Thymus (tissue), 11 donors: ENCODE measurements around the gene ZFHX2. TPM values are rescaled to one million over a fixed set of nuclear protein-coding genes. Genes with fewer than 3 reads are reported as not detected.

Experiments
- DNase-seq, 9 donors: peaks; one replicate each; pipeline ENCODE4 v3.0.0-alpha.2; 2013; ENCODE audit warnings: low spot score in 9 of 9, low read depth in 6 of 9, missing footprints in 1 of 9
- H3K27ac ChIP-seq, 2 donors: one replicate each; pipeline ENCODE4 v1.5.1; 2013; ENCODE audit warnings: control low read depth in 1 of 2, low read depth in 1 of 2, low read length in 1 of 2, mild to moderate bottlenecking in 1 of 2, moderate library complexity in 1 of 2
- H3K27me3 ChIP-seq, 2 donors: one replicate each; pipeline ENCODE4 v1.5.1; 2013; ENCODE audit warnings: low read length in 1 of 2; ENCODE audit not compliant: control insufficient read depth in 2 of 2, insufficient read depth in 1 of 2
- H3K36me3 ChIP-seq, 2 donors: one replicate each; pipeline ENCODE4 v1.5.1; 2013; ENCODE audit warnings: low read length in 1 of 2, mild to moderate bottlenecking in 1 of 2, moderate library complexity in 1 of 2; ENCODE audit not compliant: control insufficient read depth in 2 of 2, insufficient read depth in 2 of 2
- H3K4me1 ChIP-seq, 2 donors: one replicate each; pipeline ENCODE4 v1.5.1; 2013; ENCODE audit warnings: low read length in 2 of 2; ENCODE audit not compliant: control insufficient read depth in 2 of 2, insufficient read depth in 2 of 2
- H3K4me3 ChIP-seq, 2 donors: one replicate each; pipeline ENCODE4 v1.5.1; 2013; ENCODE audit warnings: low read length in 2 of 2, control low read depth in 1 of 2, mild to moderate bottlenecking in 1 of 2
- H3K9me3 ChIP-seq, 2 donors: one replicate each; pipeline ENCODE4 v1.5.1; 2013; ENCODE audit warnings: low read length in 1 of 2, mild to moderate bottlenecking in 1 of 2; ENCODE audit not compliant: control insufficient read depth in 2 of 2, insufficient read depth in 1 of 2
- WGBS: extraction: QIAGEN DNeasy Blood & Tissue Kit; methylation state at CpG from one replicate; pipeline ENCODE4 v1.1.7; 2013; 5-methylcytosine and 5-hydroxymethylcytosine counted together
- polyA plus RNA-seq: library from polyadenylated mRNA; stranded (reverse); fragments of 200-250 nt; gene quantifications from one replicate; pipeline ENCODE4 v1.2.3, GENCODE V29; 2013
- total RNA-seq: library from RNA; stranded (reverse); fragments of 120-200 nt; gene quantifications from one replicate; pipeline ENCODE4 v1.2.4, GENCODE V29; 2013
- donor health status: healthy.

The ZFHX2 gene
- total and polyA plus RNA-seq, 2 donors = 0.24 to 0.48 TPM

GRCh38 chr14:23486036-23486435 lies 65.5 kb downstream of the ZFHX2 start:
- Histone ChIP-seq H3K36me3 (peaks cover 3 to 7% of the 10 kb centered on the region in 2 donors), H3K4me3 (no peak overlapping the region), H3K27ac (no peak overlapping the region), H3K27me3 (no peaks in the 10 kb centered on the region), H3K4me1 (peaks cover 0 to 14% of the 10 kb centered on the region in 2 donors), H3K9me3 (no peaks in the 10 kb centered on the region)
- WGBS = 65% methylated on average over 2 of the region's 2 CpGs
- no peak for DNase-seq

- Histone ChIP-seq H3K36me3 (peaks cover 6 to 7% of the 10 kb centered on the region in 2 donors), H3K4me3 (no peak overlapping the region), H3K9me3 (no peaks in the 10 kb centered on the region), H3K4me1 (peaks cover 0 to 14% of the 10 kb centered on the region in 2 donors), H3K27me3 (no peaks in the 10 kb centered on the region), H3K27ac (no peak overlapping the region)
- DNase-seq = no peak
- 98% methylated on average over 4 of the region's 4 CpGs for WGBS
These were observed 66.2 kb downstream of the ZFHX2 start for GRCh38 chr14:23485326-23485725.

GRCh38 chr14:23483236-23483854 lies 68.2 kb downstream of the ZFHX2 start:
- Histone ChIP-seq H3K27ac (peak overlapping the region in 1 of 2 donors; percentile 24), H3K4me3 (no peak overlapping the region), H3K27me3 (no peaks in the 10 kb centered on the region), H3K4me1 (peaks cover 0 to 14% of the 10 kb centered on the region in 2 donors), H3K36me3 (peaks cover 7 to 10% of the 10 kb centered on the region in 2 donors), H3K9me3 (no peaks in the 10 kb centered on the region)
- DNase-seq = peak in 3 of 9 donors; percentile 25 to 51 (median 42)
- WGBS = 78% methylated on average over 9 of the region's 9 CpGs

GRCh38 chr14:23482823-23483148 lies 68.8 kb downstream of the ZFHX2 start:
- peak overlapping the region in 1 of 2 donors; percentile 24 for H3K27ac ChIP-seq
- H3K9me3 ChIP-seq = no peaks in the 10 kb centered on the region
- no peaks in the 10 kb centered on the region for H3K27me3 ChIP-seq
- peaks cover 8 to 13% of the 10 kb centered on the region in 2 donors for H3K36me3 ChIP-seq
- peaks cover 0 to 14% of the 10 kb centered on the region in 2 donors for H3K4me1 ChIP-seq
- no peak for DNase-seq
- no peak overlapping the region for H3K4me3 ChIP-seq

- Histone ChIP-seq H3K27ac (no peak overlapping the region), H3K36me3 (peaks cover 14 to 18% of the 10 kb centered on the region in 2 donors), H3K27me3 (no peaks in the 10 kb centered on the region), H3K4me1 (peaks cover 0 to 14% of the 10 kb centered on the region in 2 donors), H3K4me3 (no peak overlapping the region), H3K9me3 (no peaks in the 10 kb centered on the region)
- 89% methylated on average over 7 of the region's 7 CpGs for WGBS
- DNase-seq = peak in 3 of 9 donors; percentile 25 to 38 (median 30)
These were observed 69.4 kb downstream of the ZFHX2 start for GRCh38 chr14:23481979-23482822.

- Histone ChIP-seq H3K4me1 (peaks cover 0 to 14% of the 10 kb centered on the region in 2 donors), H3K9me3 (no peaks in the 10 kb centered on the region), H3K27me3 (no peaks in the 10 kb centered on the region), H3K4me3 (no peak overlapping the region), H3K36me3 (peaks cover 20 to 26% of the 10 kb centered on the region in 2 donors), H3K27ac (no peak overlapping the region)
- peak in 2 of 9 donors; percentile 22 to 31 for DNase-seq
- WGBS = 95% methylated on average over 3 of the region's 3 CpGs
These were observed 70.1 kb downstream of the ZFHX2 start for GRCh38 chr14:23481362-23481970.

- Histone ChIP-seq H3K27me3 (no peaks in the 10 kb centered on the region), H3K4me1 (peaks cover 0 to 12% of the 10 kb centered on the region in 2 donors), H3K36me3 (peaks cover 27 to 45% of the 10 kb centered on the region in 2 donors), H3K4me3 (no peak overlapping the region), H3K9me3 (no peaks in the 10 kb centered on the region), H3K27ac (no peak overlapping the region)
- peak in 7 of 9 donors; percentile 27 to 74 (median 53) for DNase-seq
- WGBS = 55% methylated on average over 5 of the region's 5 CpGs
These were observed 73.3 kb downstream of the ZFHX2 start for GRCh38 chr14:23478109-23478759.

- H3K36me3 ChIP-seq = peaks cover 24 to 25% of the 10 kb centered on the region in 2 donors
- peaks cover 4 to 8% of the 10 kb centered on the region in 2 donors for H3K4me1 ChIP-seq
- H3K27ac ChIP-seq = no peak overlapping the region
- H3K27me3 ChIP-seq = no peaks in the 10 kb centered on the region
- 100% methylated on average over 1 of the region's 1 CpG for WGBS
- peaks cover 0 to 3% of the 10 kb centered on the region in 2 donors for H3K9me3 ChIP-seq
- no peak for DNase-seq
- no peak overlapping the region for H3K4me3 ChIP-seq
These were observed 80.6 kb downstream of the ZFHX2 start for GRCh38 chr14:23470947-23471346.
